ENCODE measurements around the gene SUSD5. TPM values are rescaled to one million over a fixed set of nuclear protein-coding genes. Genes with fewer than 3 reads are reported as not detected.

Gene SUSD5
- total RNA-seq, 1 experiment from 2014 or later, result not detected

- no peaks in the 10 kb centered on the region for H3K79me2 ChIP-seq (ENCODE audit: low read length)
- ChIA-PET POLR2A (ENCODE audit: unreplicated experiment) (no interaction called here), CTCF (no interaction called here)
- BruUV-seq (replicated peaks), result no TSS peak
- no peaks in the 10 kb centered on the region for H3K4me1 ChIP-seq (ENCODE audit: insufficient read depth, low read length)
- no peaks in the 10 kb centered on the region for H3K9me3 ChIP-seq (ENCODE audit: low read length)
- no peaks in the 10 kb centered on the region for H3K9me2 ChIP-seq (replicated peaks; ENCODE audit: low read length)
- no peak overlapping the region for H2AFZ ChIP-seq (ENCODE audit: low read length)
- no peak overlapping the region for H3K4me3 ChIP-seq (ENCODE audit: low read length)
- H3K27ac ChIP-seq (ENCODE audit: low read length), result no peak overlapping the region
- no peaks in the 10 kb centered on the region for H4K20me1 ChIP-seq (ENCODE audit: low read length)
- H3F3A ChIP-seq (ENCODE audit: low read length, unreplicated experiment), result no peaks in the 10 kb centered on the region
- intact Hi-C loops (cut with micrococcal nuclease), result no loop called here
- DNase-seq (no peak), ATAC-seq (no peak)
- no peaks in the 10 kb centered on the region for H3K36me3 ChIP-seq (ENCODE audit: low read depth, low read length)
- TF ChIP-seq CTCF (conservative IDR thresholded peaks at IDR 0.05; ENCODE audit: low read depth, low read length) (no peak), EZH2 (IDR thresholded peaks at IDR 0.05; ENCODE audit: low read length, unreplicated experiment) (no peak), EZH2phosphoT487 (IDR thresholded peaks at IDR 0.05; ENCODE audit: borderline replicate concordance, low read length) (no peak)
- no peak overlapping the region for H3K9ac ChIP-seq (ENCODE audit: low read length)
- no peak overlapping the region for H3K4me2 ChIP-seq (ENCODE audit: low read length)
- H3K27me3 ChIP-seq (ENCODE audit: low read length), result no peaks in the 10 kb centered on the region
Observed at GRCh38 chr3:33171580-33171979, 47.0 kb downstream of the SUSD5 start.

GRCh38 chr3:33170531-33170930 lies 48.1 kb downstream of the SUSD5 start:
- CTCF ChIA-PET, result no interaction called here
- no peaks in the 10 kb centered on the region for H3K4me1 ChIP-seq (ENCODE audit: insufficient read depth, low read length)
- no peaks in the 10 kb centered on the region for H3F3A ChIP-seq (ENCODE audit: low read length, unreplicated experiment)
- H3K27ac ChIP-seq (ENCODE audit: low read length), result no peak overlapping the region
- H4K20me1 ChIP-seq (ENCODE audit: low read length), result no peaks in the 10 kb centered on the region
- intact Hi-C loops (cut with micrococcal nuclease), result no loop called here
- ATAC-seq (no peak), DNase-seq (no peak)
- BruUV-seq (replicated peaks), result no TSS peak
- POLR2A ChIA-PET (ENCODE audit: unreplicated experiment), result no interaction called here
- no peak for TF ChIP-seq EZH2 (IDR thresholded peaks at IDR 0.05; ENCODE audit: low read length, unreplicated experiment)
- no peak for TF ChIP-seq EZH2phosphoT487 (IDR thresholded peaks at IDR 0.05; ENCODE audit: borderline replicate concordance, low read length)
- no peak for TF ChIP-seq CTCF (conservative IDR thresholded peaks at IDR 0.05; ENCODE audit: low read depth, low read length)
- no peaks in the 10 kb centered on the region for H3K36me3 ChIP-seq (ENCODE audit: low read depth, low read length)
- no peak overlapping the region for H3K9ac ChIP-seq (ENCODE audit: low read length)
- no peaks in the 10 kb centered on the region for H3K27me3 ChIP-seq (ENCODE audit: low read length)
- no peaks in the 10 kb centered on the region for H3K79me2 ChIP-seq (ENCODE audit: low read length)
- H2AFZ ChIP-seq (ENCODE audit: low read length), result no peak overlapping the region
- H3K9me3 ChIP-seq (ENCODE audit: low read length), result no peaks in the 10 kb centered on the region
- no peaks in the 10 kb centered on the region for H3K9me2 ChIP-seq (replicated peaks; ENCODE audit: low read length)
- no peak overlapping the region for H3K4me2 ChIP-seq (ENCODE audit: low read length)
- H3K4me3 ChIP-seq (ENCODE audit: low read length), result no peak overlapping the region

DNA sequence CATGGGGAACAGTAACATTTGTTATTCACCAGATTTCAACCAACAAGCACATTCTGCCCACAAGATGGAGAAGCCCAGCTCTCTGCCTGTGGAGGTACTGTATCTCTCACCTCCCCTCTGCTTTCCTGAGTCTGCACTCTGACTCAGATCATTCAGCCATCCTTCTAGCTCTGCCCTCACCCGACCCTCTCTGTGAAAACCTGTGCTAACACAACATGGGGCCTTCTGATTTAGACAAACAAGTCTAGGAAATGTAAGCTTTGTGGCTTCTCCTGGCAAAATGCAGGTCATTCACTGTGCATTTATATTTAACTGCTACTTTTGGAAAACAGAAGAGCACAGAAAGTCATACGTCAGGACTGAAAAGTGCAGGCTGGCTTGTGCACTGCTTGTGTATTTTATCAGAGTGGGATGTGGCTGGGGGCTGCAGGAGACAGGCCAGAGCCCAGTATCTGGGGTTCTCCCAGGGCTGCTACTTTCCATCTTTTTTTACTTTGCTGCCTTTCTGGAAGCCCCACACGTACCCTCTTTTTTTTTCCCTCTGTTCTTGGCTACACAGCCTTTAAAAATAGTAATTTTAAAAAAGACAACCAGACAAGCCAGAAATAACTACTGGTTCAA lies 50.8 kb downstream of the SUSD5 start:
- Histone ChIP-seq H3K79me2 (ENCODE audit: low read length) (no peaks in the 10 kb centered on the region), H3F3A (ENCODE audit: low read length, unreplicated experiment) (no peaks in the 10 kb centered on the region), H3K27me3 (ENCODE audit: low read length) (no peaks in the 10 kb centered on the region), H4K20me1 (ENCODE audit: low read length) (no peaks in the 10 kb centered on the region), H3K4me2 (ENCODE audit: low read length) (no peak overlapping the region), H3K9me3 (ENCODE audit: low read length) (no peaks in the 10 kb centered on the region), H3K27ac (ENCODE audit: low read length) (no peak overlapping the region), H3K9ac (ENCODE audit: low read length) (no peak overlapping the region), H3K9me2 (replicated peaks; ENCODE audit: low read length) (no peaks in the 10 kb centered on the region), H3K4me3 (ENCODE audit: low read length) (no peak overlapping the region), H3K36me3 (ENCODE audit: low read depth, low read length) (no peaks in the 10 kb centered on the region), H2AFZ (ENCODE audit: low read length) (0 out of 2 replicates have a peak overlapping the region, but pooled peaks have one; percentile 5), H3K4me1 (ENCODE audit: insufficient read depth, low read length) (no peaks in the 10 kb centered on the region)
- BruUV-seq (replicated peaks), result no TSS peak
- POLR2A ChIA-PET (ENCODE audit: unreplicated experiment), result no interaction called here
- intact Hi-C loops (cut with micrococcal nuclease), result loop anchor here (2.0 kb wide), 1 partner anchor 31 kb away; no protein-coding TSS in a partner anchor
- ATAC-seq (no peak; the same call in 1 of the 2 replicates), DNase-seq (no peak)
- CTCF ChIA-PET, result no interaction called here
- TF ChIP-seq EZH2 (IDR thresholded peaks at IDR 0.05; ENCODE audit: low read length, unreplicated experiment) (no peak), CTCF (conservative IDR thresholded peaks at IDR 0.05; ENCODE audit: low read depth, low read length) (no peak), EZH2phosphoT487 (IDR thresholded peaks at IDR 0.05; ENCODE audit: borderline replicate concordance, low read length) (no peak)

Data from PC-3 (cell line).